Measurements from ENCODE around the gene EHD3.
"Not testable (repeated sequence)": the region's sequence is repeated elsewhere in the genome, so short reads cannot be mapped to it uniquely, and the experiment has no call there.

Gene EHD3

DNA sequence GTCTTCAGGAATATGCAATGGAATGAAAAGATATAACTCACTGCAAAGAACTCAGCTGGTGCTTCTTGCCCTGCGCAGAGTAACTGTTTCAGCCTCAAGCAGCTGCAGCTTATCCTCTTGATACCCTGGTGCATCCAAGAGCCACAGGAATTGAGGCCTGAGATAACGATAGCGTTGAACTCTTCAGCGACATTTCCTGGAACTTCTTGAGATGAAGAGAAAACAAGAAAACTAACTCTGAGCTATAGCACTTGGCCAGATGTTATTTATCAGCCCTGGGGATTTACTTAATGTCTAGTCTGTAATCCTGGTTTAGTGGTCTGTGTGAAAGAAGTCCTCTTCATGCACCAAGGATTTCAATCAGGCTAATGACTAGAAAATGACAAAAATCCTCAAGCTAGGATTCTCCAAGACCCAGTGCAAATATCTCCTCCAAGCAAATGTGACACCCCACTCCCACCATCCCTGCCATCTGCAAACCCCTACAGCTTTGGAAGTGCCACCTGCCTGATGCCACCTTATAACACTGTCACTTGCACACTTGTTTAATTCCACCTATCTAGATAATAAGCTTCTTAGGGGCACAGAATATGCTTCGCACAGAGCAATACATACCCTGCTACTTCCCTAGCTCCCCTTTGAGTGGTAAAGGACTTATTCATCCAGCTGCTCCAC, 40.6 kb downstream of the EHD3 start:
- no peak overlapping the region for H3K4me3 ChIP-seq (ENCODE audit: low read length)
- no peak for DNase-seq (ENCODE audit: low read depth, low spot score)

DNA sequence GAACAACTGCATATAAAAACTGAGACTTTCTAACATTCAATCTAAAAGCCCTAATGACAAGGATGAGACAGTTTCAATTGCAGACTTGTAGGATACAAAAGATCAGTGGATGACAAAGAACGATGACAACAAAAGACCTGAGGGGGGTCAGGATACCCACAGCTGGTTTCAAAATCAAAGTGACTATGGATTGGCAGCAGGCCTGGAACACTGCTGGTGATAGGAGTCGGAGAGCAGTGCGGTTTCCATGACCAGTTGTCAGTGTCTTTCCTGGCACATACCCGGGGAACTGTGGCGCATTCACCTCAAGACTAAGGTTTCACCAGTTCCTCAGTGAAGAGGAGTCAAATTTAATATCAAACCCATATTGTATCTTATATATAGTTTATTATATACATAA, 42.0 kb downstream of the EHD3 start:
- no peak for DNase-seq (ENCODE audit: low read depth, low spot score)
- H3K4me3 ChIP-seq (ENCODE audit: low read length), result no peak overlapping the region

DNA sequence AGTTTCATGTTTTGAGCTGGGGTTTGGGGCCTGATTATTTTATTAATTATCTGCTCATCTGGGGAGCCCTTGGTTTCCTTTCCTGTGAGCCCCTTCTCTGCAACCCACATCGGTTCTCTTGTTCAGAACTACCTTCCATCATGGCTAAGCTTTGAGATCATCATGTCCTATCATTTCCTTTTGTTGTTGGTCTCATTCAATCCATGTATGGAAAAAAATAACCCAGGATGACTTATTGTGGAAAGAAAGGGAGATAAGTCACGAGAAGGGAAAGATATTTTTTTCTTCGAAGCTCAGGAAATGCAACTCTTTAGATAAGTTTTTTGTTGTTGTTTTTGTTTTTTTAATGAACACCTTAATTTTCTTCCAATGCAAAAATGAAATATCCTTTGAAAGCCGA, 43.7 kb downstream of the EHD3 start:
- DNase-seq (ENCODE audit: low read depth, low spot score), result no peak

GRCh38 chr2:31282634-31283033, 48.7 kb downstream of the EHD3 start:
- no peak for DNase-seq (ENCODE audit: low read depth, low spot score)
- H3K4me3 ChIP-seq (ENCODE audit: low read length), result no peak overlapping the region

More for the DNA sequence above, 43.7 kb downstream of the EHD3 start:
- H3K4me3 ChIP-seq (ENCODE audit: low read length), result no peak overlapping the region

DNA sequence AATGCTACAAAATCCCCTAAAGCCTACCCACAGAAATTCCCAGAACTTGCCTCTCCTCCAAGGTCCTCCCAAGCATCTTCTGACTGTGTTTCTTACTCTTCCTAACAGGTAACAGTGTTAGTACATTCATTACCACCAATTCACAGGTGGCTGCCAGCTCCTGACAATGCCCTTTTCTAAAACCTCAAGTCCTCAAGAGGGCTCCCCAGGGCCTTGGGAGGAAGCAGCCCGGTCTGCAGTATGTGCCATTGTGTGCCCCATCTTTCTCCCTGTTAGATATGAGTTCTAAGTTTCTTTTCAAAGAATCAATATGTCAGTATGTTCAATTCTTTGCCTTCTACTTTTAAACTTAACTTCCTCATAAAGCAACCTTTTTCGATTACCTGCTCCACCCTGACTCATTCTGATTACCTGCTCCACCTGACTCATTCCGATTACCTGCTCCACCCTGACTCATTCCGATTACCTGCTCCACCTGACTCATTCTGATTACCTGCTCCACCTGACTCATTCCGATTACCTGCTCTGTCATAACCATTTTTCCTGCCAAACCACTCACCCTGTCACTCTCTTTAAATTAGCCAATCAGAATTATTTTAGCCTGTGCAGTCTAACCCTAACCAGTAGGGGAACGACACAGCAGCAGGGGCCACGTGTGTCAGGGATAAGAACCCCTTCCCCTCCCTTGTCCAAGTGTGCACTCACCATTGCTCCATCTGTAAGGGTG, 49.4 kb downstream of the EHD3 start:
- not testable (repeated sequence) for DNase-seq (ENCODE audit: low read depth, low spot score); H3K4me3 ChIP-seq (ENCODE audit: low read length)

DNA sequence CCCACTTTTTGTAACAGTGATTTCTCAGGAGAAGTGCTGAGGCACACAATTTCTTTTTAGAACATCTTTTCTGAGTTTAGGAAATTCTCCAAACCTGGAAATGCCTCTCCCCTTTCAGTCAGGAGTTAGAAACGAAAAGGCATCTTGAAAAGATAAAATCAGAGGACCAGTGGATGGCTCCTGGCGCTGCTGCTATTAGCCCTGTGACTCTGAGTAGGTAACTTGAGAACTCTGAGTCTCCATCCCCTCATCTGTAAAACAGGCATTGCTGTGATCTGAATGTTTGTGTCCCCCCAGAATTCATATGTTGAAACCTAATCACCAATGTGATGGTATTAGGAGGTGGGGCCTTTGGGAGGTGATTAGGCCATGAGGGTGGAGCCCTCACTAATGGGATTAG, 50.2 kb downstream of the EHD3 start:
- no peak overlapping the region for H3K4me3 ChIP-seq (ENCODE audit: low read length)
- no peak for DNase-seq (ENCODE audit: low read depth, low spot score)

DNA sequence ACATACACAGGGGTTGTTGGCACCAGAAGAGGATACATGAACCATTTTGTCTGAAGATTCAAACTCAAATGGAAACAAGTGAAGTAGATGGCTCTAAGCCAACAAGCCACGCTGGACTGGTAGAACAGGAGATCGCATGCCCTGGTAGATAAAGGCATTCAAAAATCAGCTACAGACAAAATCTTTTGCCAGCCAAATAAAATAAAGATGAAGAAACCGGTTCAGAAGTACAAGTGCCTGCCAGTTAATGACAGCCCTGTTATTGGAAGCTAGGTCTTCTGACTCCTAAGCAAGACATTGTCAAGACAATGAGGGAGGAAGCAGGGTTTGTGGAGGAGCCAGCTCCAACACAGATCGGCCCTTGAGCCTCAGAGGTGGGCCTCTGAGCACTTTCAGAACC, 52.3 kb downstream of the EHD3 start:
- no peak overlapping the region for H3K4me3 ChIP-seq (ENCODE audit: low read length)
- DNase-seq (ENCODE audit: low read depth, low spot score), result no peak

DNA sequence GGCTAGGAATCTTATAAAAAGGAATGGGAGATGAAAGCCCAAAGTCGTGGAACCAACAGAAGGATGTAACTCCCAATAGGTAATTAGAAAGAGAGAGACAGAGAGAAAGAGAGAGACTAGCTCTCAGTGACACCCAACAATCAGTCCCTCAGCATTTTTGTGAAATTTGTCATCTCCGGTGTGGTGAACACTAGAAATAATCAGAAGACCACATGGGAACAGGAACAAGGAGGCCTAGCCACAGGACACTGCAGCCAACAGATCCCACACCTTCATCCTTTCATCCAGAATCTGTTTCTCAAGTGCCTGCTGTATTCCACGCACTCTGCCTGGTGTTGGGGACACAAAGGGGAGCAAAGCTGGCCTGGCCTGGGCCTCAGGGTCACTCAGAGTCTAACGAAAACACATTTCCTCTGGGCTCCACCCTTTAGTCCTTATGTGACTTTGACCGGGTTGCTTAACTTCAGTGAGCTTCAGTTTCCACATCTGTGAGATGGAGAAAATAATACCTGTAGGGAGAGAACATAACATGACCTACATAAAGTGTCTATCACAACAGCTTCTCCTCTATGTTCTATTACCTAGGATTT, 53.1 kb downstream of the EHD3 start:
- no peak for DNase-seq (ENCODE audit: low read depth, low spot score)
- no peak overlapping the region for H3K4me3 ChIP-seq (ENCODE audit: low read length)

GRCh38 chr2:31287654-31288053, 53.7 kb downstream of the EHD3 start:
- H3K4me3 ChIP-seq (ENCODE audit: low read length), result no peak overlapping the region
- no peak for DNase-seq (ENCODE audit: low read depth, low spot score)

GRCh38 chr2:31294196-31294595, 60.2 kb downstream of the EHD3 start:
- DNase-seq (ENCODE audit: low read depth, low spot score), result no peak
- no peak overlapping the region for H3K4me3 ChIP-seq (ENCODE audit: low read length)

GRCh38 chr2:31296641-31297287, 62.8 kb downstream of the EHD3 start:
- DNase-seq (ENCODE audit: low read depth, low spot score), result no peak
- no peak overlapping the region for H3K4me3 ChIP-seq (ENCODE audit: low read length)

GRCh38 chr2:31297751-31298150, 63.8 kb downstream of the EHD3 start:
- no peak overlapping the region for H3K4me3 ChIP-seq (ENCODE audit: low read length)
- no peak for DNase-seq (ENCODE audit: low read depth, low spot score)

- no peak for DNase-seq (ENCODE audit: low read depth, low spot score)
- H3K4me3 ChIP-seq (ENCODE audit: low read length), result no peak overlapping the region
Observed at GRCh38 chr2:31299547-31299946, 65.6 kb downstream of the EHD3 start.

GRCh38 chr2:31300309-31300708, 66.4 kb downstream of the EHD3 start:
- H3K4me3 ChIP-seq (ENCODE audit: low read length), result no peak overlapping the region
- no peak for DNase-seq (ENCODE audit: low read depth, low spot score)

DNA sequence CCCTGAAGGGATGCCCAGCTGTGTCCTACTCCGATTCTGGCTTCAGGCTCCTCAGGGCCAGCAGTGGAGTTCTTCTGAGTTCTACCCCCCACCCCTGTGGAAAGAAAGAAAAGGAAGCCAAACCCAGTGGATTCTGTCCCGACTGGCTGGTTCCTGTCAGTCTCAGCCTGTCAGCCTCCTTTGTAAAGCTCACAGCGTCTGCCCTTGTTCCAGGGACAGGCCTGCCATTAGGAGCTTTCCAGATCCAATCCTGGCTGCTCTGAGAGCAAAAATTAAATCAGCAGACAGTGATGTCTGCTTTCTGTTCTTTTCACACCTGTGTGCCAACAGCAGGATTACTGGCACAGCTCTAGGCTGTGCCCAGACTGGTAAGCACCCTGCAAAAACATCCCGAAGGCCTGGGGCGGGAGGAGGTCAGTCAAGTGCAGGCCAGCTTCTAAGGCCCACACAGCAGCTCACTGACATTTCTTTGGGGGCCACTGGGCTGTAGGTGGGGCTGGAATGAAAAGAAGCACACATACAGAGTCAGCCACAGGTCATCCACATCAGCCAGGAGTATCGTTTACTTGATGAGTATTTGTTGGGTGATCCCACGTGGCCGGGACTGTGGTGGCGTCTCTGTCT, 69.1 kb downstream of the EHD3 start:
- no peak overlapping the region for H3K4me3 ChIP-seq (ENCODE audit: low read length)
- DNase-seq (ENCODE audit: low read depth, low spot score), result no peak

- DNase-seq (ENCODE audit: low read depth, low spot score), result no peak
- no peak overlapping the region for H3K4me3 ChIP-seq (ENCODE audit: low read length)
Observed at GRCh38 chr2:31304816-31305215, 70.9 kb downstream of the EHD3 start.

DNA sequence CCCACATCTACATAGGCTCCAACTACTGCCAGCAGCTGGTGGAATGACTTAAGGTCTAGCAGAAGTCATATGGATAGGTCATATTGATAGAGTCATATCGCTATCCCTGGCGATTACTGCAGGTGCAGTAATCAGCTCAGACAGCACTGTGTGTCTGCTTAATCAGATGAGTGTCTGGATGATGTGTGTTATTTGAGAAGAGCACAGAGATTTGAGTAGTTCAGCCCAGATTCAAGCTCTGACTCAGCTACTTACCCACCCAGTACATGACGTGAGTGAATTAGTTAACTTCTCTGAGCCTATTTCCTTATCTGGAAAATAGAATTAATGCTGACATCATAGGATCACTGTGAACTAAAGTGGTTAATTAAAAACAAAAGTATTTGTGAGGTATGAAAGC, 78.9 kb downstream of the EHD3 start:
- no peak overlapping the region for H3K4me3 ChIP-seq (ENCODE audit: low read length)
- DNase-seq (ENCODE audit: low read depth, low spot score), result no peak

DNA sequence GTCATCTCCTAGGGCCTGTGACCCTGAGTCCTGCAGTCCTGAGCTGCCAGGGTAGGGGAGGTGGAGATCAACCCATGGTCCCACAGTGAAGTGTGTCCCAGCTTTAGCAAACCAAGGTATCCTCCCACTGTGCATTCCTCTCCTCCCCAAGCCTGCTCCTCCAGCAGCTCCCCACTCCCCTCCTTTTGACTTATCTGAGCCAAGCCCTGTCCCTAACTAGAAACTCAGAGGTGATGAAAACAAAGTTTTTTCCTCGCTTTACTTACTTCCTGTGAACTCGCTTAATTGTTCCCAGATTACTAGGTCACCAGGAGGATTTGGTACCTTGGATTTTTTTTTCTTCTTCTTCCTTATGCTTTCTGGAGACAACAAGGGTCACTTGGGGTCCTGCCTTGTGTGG, 80.8 kb downstream of the EHD3 start:
- H3K4me3 ChIP-seq (ENCODE audit: low read length), result no peak overlapping the region
- DNase-seq (ENCODE audit: low read depth, low spot score), result no peak

GRCh38 chr2:31317396-31317795, 83.4 kb downstream of the EHD3 start:
- DNase-seq (ENCODE audit: low read depth, low spot score), result no peak
- no peak overlapping the region for H3K4me3 ChIP-seq (ENCODE audit: low read length)

Measured in Jurkat, Clone E6-1 (cell line).